Osteocyte (in vitro differentiated cells): ENCODE measurements around the gene MRPL17. TPM values are rescaled to one million over a fixed set of nuclear protein-coding genes. Genes with fewer than 3 reads are reported as not detected.
A peak's percentile ranks its signal among the peaks of the same experiment; 100 is the strongest.

Source experiments
- DNase-seq: peaks from one replicate; pipeline ENCODE4 v3.0.0; 2021; ENCODE audit warnings: mixed read lengths; ENCODE audit not compliant: unreplicated experiment; ENCODE audit errors: extremely low spot score
- H3K27ac Mint-ChIP-seq: one replicate; pipeline ENCODE4 v1.8.0; 2021; ENCODE audit warnings: mild to moderate bottlenecking, mixed read lengths; ENCODE audit not compliant: unreplicated experiment
- H3K27me3 Mint-ChIP-seq: one replicate; pipeline ENCODE4 v1.8.0; 2021; ENCODE audit warnings: mixed read lengths; ENCODE audit not compliant: unreplicated experiment
- H3K36me3 Mint-ChIP-seq: one replicate; pipeline ENCODE4 v1.8.0; 2021; ENCODE audit warnings: mixed read lengths; ENCODE audit not compliant: unreplicated experiment
- H3K4me1 Mint-ChIP-seq: one replicate; pipeline ENCODE4 v1.8.0; 2021; ENCODE audit warnings: mixed read lengths; ENCODE audit not compliant: unreplicated experiment
- H3K4me3 Mint-ChIP-seq: one replicate; pipeline ENCODE4 v1.8.0; 2021; ENCODE audit warnings: mild to moderate bottlenecking, moderate library complexity, mixed read lengths; ENCODE audit not compliant: unreplicated experiment
- H3K9me3 Mint-ChIP-seq: one replicate; pipeline ENCODE4 v1.8.0; 2021; ENCODE audit warnings: mixed read lengths; ENCODE audit not compliant: unreplicated experiment
- CTCF ChIP-seq: fragments of 200-600 bp; sonication (generic); IDR thresholded peaks from 2 replicates; pipeline ENCODE4 v1.5.0; 2021; ENCODE audit warnings: antibody characterized with exemption, mild to moderate bottlenecking, moderate library complexity
- total RNA-seq: library from RNA; stranded (reverse); gene quantifications from 2 replicates; pipeline ENCODE4 v1.2.1, GENCODE V29; 2021

MRPL17 gene
- total RNA-seq, 1 donor from 2014 or later: 49.8 TPM

GRCh38 chr11:6666302-6667183 lies 16.6 kb downstream of the MRPL17 start:
- Mint-ChIP-seq H3K27ac (no peak overlapping the region), H3K36me3 (no peaks in the 10 kb centered on the region), H3K9me3 (no peaks in the 10 kb centered on the region), H3K4me3 (no peak overlapping the region), H3K27me3 (no peaks in the 10 kb centered on the region), H3K4me1 (peaks cover 18% of the 10 kb centered on the region)
- TF ChIP-seq CTCF: no peak
- no peak for DNase-seq

GRCh38 chr11:6664551-6664950 lies 18.6 kb downstream of the MRPL17 start:
- no peak for TF ChIP-seq CTCF
- no peak for DNase-seq
- Mint-ChIP-seq H3K27me3 (no peaks in the 10 kb centered on the region), H3K36me3 (no peaks in the 10 kb centered on the region), H3K9me3 (no peaks in the 10 kb centered on the region), H3K4me1 (peaks cover 18% of the 10 kb centered on the region), H3K4me3 (no peak overlapping the region), H3K27ac (no peak overlapping the region)

GRCh38 chr11:6663794-6664469 lies 19.2 kb downstream of the MRPL17 start:
- Mint-ChIP-seq H3K27me3 (no peaks in the 10 kb centered on the region), H3K27ac (peak overlapping the region; percentile 39), H3K4me3 (no peak overlapping the region), H3K4me1 (peaks cover 18% of the 10 kb centered on the region), H3K36me3 (no peaks in the 10 kb centered on the region), H3K9me3 (no peaks in the 10 kb centered on the region)
- TF ChIP-seq CTCF: no peak
- DNase-seq: no peak

GRCh38 chr11:6660712-6661111 lies 22.4 kb downstream of the MRPL17 start:
- no peaks in the 10 kb centered on the region for H3K36me3 Mint-ChIP-seq
- H3K4me1 Mint-ChIP-seq: peaks cover 30% of the 10 kb centered on the region
- no peak overlapping the region for H3K4me3 Mint-ChIP-seq
- DNase-seq: no peak
- H3K27ac Mint-ChIP-seq: no peak overlapping the region
- TF ChIP-seq CTCF: no peak
- H3K9me3 Mint-ChIP-seq: no peaks in the 10 kb centered on the region
- H3K27me3 Mint-ChIP-seq: no peaks in the 10 kb centered on the region

GRCh38 chr11:6658647-6659046 lies 24.5 kb downstream of the MRPL17 start:
- Mint-ChIP-seq H3K27me3 (no peaks in the 10 kb centered on the region), H3K4me1 (peaks cover 19% of the 10 kb centered on the region), H3K9me3 (no peaks in the 10 kb centered on the region), H3K4me3 (no peak overlapping the region), H3K36me3 (no peaks in the 10 kb centered on the region), H3K27ac (no peak overlapping the region)
- no peak for DNase-seq
- no peak for TF ChIP-seq CTCF
